Tibial nerve (tissue), 3 donors: Measurements from ENCODE around the gene ZMYND15.

Source experiments
- POLR2A ChIP-seq, 2 donors: fragments of 450-650 bp; IDR thresholded peaks; one replicate each; pipeline ENCODE4 v1.6.1; 2017; ENCODE audit warnings: antibody characterized with exemption in 2 of 2, mild to moderate bottlenecking in 2 of 2, moderate library complexity in 2 of 2
- TF ChIP-seq, protein P1 (sequence below), 5 experiments: fragments of 200-600 bp in 3 of 5; fragments of 450-650 bp in 2 of 5; sonication (generic) in 3 of 5; IDR thresholded peaks; one replicate each; pipeline ENCODE4 v1.5.1; 2016 to 2019; ENCODE audit warnings: antibody characterized with exemption in 5 of 5, mild to moderate bottlenecking in 3 of 5, moderate library complexity in 2 of 5

DNA sequence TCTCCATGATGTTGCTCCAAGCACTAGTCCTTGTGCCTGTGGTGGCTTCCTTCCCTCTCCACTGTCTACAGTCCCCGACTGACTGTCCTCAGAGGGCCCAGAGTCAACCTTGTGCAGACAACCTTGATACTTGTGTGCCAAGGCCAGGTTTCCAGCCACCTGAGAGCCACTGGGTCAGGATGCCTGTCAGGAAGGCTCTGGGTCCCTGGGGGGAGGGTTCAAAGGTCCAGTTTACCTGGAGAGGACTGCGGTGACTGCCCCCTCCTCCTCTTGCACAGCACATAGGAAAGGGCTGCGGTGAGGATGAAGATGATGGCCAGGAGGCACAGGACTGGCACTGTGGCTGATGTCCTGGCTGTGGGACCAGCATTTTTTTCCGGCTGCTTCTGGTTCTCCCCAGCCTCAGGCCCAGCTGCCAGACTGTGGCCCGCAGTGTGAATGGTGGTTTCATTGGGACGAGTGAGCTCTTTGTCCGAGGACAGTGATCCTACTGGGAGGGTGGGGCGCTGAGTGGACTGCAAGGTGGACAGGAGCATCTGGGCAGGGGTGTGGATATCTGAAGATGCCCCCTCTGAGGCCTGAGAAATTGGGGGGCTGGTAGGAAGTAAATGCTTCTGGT lies 4.7 kb upstream of the ZMYND15 start:
- TF ChIP-seq, protein P1, sequence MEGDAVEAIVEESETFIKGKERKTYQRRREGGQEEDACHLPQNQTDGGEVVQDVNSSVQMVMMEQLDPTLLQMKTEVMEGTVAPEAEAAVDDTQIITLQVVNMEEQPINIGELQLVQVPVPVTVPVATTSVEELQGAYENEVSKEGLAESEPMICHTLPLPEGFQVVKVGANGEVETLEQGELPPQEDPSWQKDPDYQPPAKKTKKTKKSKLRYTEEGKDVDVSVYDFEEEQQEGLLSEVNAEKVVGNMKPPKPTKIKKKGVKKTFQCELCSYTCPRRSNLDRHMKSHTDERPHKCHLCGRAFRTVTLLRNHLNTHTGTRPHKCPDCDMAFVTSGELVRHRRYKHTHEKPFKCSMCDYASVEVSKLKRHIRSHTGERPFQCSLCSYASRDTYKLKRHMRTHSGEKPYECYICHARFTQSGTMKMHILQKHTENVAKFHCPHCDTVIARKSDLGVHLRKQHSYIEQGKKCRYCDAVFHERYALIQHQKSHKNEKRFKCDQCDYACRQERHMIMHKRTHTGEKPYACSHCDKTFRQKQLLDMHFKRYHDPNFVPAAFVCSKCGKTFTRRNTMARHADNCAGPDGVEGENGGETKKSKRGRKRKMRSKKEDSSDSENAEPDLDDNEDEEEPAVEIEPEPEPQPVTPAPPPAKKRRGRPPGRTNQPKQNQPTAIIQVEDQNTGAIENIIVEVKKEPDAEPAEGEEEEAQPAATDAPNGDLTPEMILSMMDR (IDR thresholded peaks at IDR 0.05): no peak
- TF ChIP-seq POLR2A (IDR thresholded peaks at IDR 0.05): no peak
